Right renal pelvis (tissue), 4 donors: Measurements from ENCODE around the gene NDEL1. TPM values are rescaled to one million over a fixed set of nuclear protein-coding genes. Genes with fewer than 3 reads are reported as not detected.
"Not testable (repeated sequence)": the region's sequence is repeated elsewhere in the genome, so short reads cannot be mapped to it uniquely, and the experiment has no call there.

Experiments used
- DNase-seq, 4 donors: peaks; one replicate each; pipeline ENCODE4 v3.0.0-alpha.2; 2013; ENCODE audit warnings: low read depth in 4 of 4, low spot score in 3 of 4, missing footprints in 1 of 4
- polyA plus RNA-seq, 4 donors: library from polyadenylated mRNA; unstranded; fragments of 120-200 nt; gene quantifications; one replicate each; pipeline ENCODE4 v1.2.1, GENCODE V29; 2013; ENCODE audit not compliant: insufficient read length in 4 of 4

NDEL1 gene, protein sequence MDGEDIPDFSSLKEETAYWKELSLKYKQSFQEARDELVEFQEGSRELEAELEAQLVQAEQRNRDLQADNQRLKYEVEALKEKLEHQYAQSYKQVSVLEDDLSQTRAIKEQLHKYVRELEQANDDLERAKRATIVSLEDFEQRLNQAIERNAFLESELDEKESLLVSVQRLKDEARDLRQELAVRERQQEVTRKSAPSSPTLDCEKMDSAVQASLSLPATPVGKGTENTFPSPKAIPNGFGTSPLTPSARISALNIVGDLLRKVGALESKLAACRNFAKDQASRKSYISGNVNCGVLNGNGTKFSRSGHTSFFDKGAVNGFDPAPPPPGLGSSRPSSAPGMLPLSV
- polyA plus RNA-seq: 10 to 100 TPM; 40.9 to 48.1 (median 43.8) TPM

DNA sequence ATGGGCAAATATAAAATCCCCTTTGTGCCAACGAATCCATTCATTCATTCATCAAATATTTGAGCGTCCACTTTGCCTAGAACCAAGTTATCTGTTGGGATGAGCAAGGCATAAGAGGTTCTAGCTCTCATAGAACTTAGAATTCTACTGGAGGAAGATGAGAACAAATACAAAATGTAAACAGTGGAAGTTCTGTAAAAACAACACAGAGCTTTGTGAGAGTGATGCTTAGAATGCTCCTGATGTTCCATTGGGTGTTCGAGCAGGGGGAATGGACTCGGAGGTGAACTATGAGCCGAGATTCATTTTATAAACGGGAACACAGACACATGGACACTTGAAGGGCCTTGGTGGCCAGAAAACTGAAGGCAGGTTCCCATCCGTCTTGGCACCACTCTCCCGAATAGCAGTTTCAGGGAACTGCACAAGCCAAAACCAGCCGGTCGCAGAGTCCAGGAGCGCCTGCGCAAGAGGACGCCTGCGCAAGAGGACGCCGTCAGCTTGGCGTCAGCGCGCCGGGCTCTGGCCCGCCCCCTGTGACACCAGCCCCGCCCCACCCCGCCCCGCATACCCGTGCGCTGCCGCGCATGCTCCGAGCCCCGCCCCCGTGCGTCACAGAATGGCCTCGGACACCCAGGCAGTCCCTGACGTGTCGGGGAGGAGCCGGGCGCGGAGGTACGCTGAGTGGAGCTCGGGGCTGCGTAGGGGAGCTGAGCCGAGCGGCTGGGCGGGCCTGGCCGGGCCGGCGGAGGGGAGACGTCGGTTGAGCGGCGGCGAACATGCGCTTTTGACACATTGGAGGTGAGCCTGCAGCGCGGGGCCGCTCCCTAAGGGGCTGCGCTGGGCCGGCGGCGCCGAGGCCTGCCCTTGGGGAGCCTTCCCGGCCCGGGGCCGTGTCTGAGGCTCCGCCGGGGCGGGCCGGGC is at the start of gene NDEL1:
Gene NDEL1, plus strand, starts transcription at position 640 of the 924 bp plus-strand sequence. CDS start 8,388 bp downstream, outside the sequence.
- peak; percentile 93 to 98 (median 95) for DNase-seq

DNA sequence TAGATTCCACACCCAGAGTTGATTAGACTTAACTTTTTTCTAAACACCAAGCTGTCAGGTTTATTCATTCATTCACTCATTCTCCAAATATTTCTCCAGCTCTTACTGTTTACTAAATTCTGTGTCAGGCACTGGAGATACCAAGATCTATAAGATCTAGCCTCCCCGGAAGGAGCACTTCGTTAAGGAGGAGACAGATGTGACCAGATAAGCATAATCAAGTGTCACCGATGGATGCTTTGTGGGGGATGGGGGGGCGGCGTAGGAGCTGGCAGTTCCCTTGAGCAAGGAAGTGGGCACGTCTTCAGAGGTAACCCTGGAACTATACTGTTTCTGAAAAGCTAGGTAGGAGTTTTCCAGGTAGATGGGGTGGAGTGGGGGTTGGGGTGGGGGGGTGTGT is 48.8 kb upstream of the NDEL1 start:
- no peak for DNase-seq

DNA sequence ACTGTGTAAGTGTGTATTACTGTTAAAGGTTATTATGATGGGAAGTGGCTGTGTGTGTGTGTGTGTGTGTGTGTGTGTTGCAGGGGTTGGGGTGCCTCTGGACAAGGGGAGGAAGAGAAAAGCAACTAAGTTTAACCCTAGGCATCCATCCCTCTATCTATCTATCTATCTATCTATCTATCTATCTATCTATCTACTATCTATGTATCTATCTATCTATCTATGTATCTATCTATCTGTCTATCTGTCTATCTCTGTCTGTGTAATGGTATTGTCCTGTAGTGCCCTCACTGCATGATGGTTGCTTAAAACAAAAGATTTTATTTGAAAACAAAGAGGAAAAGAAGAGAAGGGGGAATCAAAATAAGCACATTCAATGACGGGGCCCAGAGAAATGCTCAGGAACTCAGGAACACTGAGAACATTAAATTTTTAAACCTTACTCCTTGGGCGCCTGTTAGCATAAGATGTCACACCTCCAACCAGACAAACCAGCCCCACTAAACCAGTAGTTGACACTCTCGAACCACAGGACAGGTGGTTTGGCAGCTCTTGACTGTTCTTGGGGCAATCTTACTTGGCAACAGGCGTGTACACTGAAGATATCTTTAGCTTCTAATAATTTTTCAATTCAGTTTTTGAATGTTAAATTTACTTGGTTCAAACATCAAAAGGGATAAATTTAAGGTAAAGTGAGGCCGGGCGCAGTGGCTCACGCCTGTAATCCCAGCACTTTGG is 47.6 kb upstream of the NDEL1 start:
- DNase-seq: no peak

DNA sequence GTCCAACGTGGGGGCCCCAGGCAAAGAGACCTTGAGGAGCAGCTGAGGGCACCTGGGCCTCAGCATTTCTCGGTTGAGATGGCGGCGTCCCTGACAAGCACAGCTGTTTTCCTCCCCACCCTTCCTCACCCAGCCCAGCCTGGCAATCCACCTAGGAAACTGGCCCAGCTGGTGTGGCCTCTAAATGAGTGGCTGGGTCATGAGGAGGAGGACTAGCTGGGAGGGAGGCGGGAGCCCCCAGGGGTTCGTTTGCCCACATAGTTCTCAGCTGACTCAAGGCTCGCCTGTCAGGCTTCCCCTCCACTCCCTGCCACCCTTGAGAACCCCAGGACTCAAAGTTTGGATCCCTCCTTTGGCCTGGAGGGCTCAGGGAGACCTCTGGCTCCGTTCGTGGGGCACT is 44.0 kb upstream of the NDEL1 start:
- DNase-seq: no peak

DNA sequence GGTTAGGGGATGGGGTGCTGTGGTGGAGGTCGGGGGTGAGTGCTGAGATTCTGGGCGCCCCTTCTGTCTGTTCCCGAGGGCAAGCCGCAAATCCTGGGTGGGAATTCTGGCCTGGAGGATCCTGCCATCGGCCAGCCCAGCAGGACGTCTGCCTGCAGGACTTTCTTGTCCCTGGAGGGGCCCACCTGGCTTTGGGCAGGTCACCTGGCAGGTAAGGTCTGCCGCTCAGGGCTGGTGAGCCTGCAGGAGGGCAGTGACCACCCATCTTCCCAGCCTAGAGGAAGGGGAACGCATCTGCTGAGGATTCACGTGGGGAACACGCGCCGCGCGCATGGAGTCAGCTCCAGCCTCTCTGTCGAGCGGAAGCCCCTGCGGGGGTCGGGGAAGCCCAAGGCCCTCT is 43.4 kb upstream of the NDEL1 start:
- DNase-seq: no peak

DNA sequence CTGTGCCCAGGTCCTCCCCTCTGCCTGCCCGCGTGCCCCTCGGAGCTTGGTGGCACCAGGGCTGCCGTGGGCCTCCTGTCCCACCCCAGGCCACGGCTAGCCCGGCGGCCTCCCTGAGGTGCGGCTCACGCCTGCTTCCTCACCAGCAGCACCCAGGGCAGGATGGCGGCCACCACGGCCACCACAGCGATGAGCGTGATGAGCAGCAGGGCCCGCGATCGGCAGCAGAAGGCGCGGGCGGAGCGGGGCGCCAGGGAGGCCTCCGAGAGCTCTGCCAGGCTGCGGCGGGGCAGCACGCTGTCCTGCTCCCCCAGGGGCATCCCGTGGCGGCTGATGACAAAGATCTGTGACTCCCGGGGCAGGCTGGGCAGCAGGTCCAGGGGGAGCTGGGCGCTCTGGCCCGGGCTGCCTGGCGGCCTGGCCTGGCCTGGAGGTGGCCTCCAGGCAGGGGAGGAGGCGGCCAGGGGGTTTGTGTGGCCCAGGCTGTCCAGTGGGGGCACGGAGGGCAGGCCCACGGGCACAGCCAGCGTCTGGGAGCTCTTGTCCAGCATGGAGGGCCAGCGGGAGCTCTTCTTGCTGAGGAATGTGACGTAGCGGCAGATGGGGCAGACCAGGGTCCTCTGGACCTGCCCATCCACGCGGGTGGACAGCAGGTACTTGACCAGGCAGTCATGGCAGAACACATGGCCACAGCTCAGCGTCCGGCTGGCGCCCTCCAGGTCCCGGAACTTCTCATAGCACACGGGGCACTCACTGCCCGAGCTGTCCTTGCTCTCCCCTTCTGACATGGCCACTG is 42.8 kb upstream of the NDEL1 start:
- DNase-seq: no peak

DNA sequence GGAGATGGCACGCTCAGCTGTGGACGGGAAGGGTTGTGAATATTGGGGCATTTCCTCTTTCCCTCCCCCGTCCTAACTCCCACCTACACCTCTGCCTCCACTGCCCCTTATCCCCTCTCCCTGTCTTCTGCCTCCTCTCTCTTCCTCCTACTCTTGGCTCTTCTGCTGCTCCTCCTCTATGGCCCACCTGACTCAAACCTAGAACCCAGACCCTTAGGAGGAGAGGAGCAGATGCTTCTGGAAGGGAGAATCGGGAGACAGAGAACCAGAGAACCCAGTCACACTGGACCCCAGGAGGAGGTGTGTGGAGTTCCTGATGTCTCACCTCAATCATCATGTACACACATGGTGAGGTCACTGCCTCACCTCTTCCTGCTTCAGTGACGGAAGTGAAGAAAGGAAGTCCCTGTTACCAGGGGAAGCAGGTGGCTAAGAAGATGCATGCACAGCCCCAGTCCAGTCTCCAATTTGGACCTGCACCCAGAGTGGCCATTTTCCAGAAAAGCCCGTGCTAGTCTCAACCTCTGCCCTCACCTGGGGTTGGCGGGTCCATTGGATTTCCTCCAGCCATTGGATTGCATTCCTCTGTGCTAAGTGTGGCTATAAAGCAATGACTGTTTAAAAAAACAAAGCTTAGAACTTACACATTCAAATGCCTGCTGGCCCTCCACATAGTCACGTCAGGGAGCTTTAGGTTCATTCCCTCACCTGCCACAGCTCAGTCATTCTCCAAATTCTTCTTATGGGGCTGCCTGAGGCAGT is 42.0 kb upstream of the NDEL1 start:
- no peak for DNase-seq

DNA sequence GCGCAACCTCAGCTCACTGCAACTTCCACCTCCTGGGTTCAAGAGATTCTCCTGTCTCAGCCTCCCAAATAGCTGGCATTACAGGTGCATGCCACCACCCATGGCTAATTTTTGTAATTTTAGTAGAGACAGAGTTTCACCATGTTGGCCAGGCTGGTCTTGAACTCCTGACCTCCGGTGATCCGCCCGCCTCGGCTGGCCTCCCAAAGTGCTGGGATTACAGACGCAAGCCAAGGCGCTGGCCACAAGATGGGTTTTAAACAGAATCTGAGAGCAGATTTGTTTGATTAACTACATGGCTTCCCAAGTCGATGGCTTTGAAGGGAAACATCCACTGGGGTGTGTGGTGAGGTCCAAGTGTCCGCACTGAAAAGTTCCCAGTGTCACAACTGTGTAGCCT is 41.2 kb upstream of the NDEL1 start:
- DNase-seq: not testable (repeated sequence)

DNA sequence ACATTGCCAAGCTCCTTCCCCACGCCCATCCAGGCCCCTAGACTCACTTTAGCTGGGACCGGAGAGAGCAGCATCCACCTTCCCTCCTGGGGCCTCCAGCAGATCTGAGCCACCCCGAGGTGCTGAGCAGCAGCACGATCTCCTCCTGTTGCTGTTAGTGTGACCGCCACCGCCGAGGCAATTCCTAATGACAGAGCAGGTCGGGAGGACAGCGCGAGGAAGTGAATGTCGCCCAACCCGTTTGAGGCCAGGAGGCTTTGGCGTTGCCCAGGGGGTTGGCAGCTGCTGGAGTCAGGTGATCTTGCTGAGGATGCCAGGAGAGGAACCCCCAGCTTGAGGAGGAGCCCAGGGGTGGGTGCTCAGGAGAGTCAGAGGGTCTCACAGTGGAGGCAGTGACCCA is 38.0 kb upstream of the NDEL1 start, which contains the start of gene RNF222:
Gene RNF222, minus strand, starts transcription at position 192 of the 400 bp plus-strand sequence. CDS start 4,366 bp downstream, outside the sequence.
- DNase-seq: no peak

DNA sequence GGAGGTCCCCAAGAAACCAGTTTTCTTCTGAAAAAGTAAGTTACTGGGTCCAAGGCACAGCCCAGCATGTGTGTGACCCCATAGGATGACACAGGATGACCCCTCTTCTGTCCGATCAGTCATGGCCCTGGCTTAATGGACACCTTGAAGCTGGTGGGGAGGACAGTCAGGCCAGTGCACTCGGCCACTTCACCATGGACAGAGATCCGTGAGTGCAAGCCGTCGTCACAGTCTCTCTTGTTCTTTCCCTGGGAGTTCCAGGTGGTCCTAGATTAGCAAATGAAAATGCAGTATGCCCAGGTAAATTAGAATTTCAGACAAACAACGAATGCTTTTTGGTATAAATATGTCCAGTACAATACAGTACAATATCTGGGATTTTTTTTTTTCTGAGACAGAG is 36.7 kb upstream of the NDEL1 start:
- no peak for DNase-seq

DNA sequence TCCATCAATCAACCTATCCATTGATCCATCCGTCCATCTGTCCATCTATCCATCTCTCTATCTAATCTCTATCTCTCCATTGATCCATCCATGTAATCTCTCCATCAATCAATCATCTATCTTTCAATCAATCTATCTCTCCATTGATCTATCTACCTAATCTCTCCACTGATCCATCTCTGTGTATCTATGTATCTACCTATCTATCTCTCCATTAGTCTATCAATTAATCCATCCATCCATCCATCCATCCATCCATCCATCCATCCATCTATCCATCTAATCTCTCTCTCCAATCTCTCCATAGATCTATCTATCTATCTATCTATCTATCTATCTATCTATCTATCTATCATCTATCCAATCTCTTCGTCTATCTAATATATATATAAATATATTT is 34.6 kb upstream of the NDEL1 start:
- DNase-seq: no peak

DNA sequence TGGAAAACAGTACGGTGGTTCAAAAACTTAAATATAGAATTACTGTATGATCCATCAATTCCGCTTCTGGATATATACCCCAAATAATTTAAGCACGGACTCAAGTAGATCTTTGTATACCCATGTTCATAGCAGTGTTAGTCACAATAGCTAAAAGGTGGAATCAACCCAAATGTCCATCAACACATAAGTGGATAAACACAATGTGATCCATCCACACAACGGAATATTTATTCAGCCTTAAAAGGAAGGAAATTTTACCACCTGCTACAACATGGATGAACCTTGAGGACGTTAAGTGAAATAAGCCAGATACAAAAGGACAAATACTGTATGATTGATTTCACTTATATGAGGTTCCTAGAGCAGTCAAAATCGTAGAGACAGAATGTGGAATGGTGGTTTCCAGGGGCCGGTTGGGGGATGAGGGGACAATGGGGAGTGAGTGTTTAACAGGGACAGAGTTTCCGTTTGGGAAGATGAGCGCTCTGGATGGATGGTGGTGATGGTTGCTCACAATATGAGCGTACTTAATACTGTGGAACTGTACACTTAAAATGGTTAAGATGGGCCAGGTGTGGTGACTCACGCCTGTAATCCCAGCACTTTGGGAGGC is 32.7 kb upstream of the NDEL1 start:
- no peak for DNase-seq

DNA sequence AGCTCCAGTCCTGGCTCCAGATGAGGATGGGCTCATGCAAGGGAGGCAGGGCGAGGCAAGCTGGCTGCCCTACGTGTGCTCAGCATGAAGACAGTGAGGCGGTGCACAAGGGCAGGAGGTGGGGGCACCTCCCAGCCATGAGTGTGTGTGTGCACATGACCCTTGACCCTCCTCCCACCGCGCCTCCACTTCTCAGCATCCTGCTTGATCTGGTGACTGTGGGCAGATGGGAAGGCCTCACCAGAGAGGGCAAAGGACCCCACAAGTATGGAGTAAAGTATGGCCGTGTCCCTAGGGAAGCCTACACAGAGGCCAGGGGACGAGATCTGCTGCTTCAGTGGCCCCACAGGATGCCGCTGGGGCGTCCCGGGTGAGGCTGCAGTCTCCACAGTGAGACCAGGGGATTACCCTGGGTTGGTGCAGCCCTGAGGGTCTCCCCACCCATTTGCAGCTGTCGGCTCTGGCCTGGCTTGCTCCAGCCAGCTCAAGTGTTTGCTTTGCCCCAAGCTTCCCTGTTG is 30.1 kb upstream of the NDEL1 start:
- no peak for DNase-seq

DNA sequence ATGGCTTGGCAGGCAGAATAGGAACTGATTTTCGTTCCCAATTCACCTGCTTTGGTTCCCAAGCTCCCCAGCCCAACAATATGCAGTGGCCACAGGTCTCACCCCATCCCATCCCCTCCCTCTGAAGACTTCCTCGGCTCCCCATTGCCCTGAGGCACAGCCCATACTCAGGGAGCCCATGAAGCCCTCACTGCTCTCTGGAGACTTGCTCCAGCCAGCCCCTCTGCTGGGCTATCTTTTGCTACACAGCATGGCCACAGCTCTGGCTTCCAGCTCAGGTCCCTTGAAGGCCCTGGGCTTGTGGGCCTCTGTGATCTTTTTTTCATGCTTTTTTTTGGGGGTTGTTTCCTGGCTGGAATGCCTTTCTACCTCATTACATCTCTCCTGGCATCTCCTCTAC is 29.5 kb upstream of the NDEL1 start:
- no peak for DNase-seq

DNA sequence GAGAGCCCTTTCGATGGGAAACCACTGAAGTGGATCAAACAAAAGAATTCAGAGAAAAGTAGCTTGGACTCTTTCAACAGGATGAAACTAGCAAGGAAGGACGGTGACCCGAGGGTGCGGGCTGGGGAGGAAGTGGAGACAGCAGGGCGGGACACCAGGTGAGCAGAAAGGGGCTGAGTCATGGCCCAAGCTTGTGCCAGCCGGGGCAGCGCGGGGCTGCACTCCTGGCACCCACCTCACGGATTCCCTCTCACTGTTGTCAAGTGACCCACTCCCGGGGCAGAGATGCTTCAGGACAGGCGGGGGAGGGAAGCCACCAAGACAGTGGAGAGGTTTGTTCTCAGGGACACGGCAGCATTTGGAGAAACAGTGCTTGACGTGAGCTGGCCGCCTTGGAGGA is 27.3 kb upstream of the NDEL1 start:
- DNase-seq: no peak

DNA sequence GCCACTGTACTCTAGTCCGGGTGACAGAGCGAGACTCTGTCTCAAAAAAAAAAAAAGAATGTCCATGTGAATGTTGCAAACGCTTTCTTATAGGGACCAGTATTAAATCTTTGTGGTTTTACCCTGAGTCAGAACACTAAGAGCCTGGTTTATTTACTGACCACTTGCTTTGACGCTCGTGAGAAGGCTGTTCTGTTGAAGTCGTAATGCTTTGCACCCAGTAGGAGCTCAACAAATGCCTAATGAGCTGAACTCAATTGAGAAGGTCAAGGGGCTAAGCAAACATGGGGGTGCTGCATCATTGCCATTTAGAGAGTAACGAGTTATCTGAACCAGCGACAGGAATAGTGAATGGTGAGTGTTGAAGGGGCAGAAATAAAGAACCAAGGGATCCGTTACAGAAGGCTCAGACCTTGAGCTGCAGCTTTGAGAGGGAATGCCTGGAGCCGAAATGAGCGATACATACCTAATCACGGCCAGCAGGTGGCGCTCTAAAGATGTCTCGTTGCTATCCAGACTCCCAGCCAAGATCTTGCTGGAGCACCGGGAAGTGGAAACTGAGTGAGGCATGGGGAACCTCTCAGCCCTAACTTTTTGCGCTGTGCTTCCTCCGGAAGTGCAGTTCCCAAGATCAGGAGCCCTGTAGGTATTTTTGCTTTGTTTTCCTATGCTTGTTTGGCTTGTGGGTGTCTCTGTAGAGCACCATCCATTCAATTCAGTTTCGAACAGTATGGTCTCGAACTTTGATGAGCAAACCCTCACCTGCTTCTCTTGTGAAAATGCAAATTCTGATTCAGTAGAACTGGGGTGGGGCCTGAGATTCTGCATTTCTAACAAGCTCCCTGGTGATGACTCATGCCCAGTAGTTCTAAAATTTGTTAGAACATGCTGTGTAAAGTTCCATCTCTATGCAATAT is 25.5 kb upstream of the NDEL1 start:
- peak; percentile 85 to 89 (median 87) for DNase-seq

DNA sequence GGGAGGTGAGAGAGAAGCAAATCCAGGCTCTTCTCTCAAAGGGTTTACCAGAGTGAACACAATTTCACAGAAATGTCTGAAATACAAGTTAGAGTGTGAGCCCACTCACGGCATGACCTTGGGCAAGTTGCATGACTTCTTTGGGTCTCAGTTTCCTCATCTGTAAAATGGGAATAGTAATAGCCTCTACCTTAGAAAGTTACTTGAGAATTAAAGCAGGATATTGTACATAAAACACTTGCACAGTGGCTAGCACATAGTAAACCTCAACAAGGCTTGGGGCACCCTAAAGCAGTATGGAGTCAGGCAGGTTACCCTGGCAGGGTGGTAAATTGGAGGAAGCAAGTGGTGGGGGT is 24.8 kb upstream of the NDEL1 start:
- no peak for DNase-seq

DNA sequence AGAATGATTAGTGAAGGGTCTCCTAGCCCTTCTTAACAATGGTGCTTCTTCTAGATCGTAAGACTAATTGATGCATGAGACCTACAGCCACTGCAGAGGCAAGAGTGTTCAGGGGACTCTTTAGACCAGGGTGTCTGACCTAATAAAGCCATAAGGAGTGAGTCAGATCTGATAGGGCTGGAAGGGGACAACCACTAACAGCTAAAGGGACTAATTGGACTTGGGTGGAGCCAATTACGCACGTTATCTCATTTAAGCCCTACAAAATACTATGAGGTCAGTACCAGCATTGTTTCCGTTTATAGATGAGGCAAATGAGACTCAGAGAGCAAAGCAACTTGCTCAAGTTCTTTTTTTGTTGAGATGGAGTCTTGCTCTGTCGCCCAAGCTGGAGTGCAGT is 23.6 kb upstream of the NDEL1 start:
- no peak for DNase-seq
